HepG2 (cell line): ENCODE data around the gene AADACL4. TPM values are rescaled to one million over a fixed set of nuclear protein-coding genes. Genes with fewer than 3 reads are reported as not detected.

Experiments
- FOXK1 ChIP-seq: sonication (generic); formaldehyde crosslinking; IDR thresholded peaks from 2 replicates; pipeline ENCODE4 v1.4.0; 2020; ENCODE audit warnings: low read depth, missing genetic modification reagents, borderline replicate concordance
- HNRNPH1 ChIP-seq: fragments of 200-400 bp; formaldehyde crosslinking; optimal IDR thresholded peaks from 2 replicates; pipeline ENCODE3; 2017; ENCODE audit warnings: mild to moderate bottlenecking, low read depth, low read length
- KDM1A ChIP-seq: IDR thresholded peaks from 2 replicates; pipeline ENCODE4 v1.6.1; 2016; ENCODE audit warnings: missing compliant biosample characterization
- RAD21 ChIP-seq: fragments of 450-650 bp; formaldehyde crosslinking; IDR thresholded peaks from 2 replicates; pipeline ENCODE4 v1.5.0; 2020; ENCODE audit warnings: mild to moderate bottlenecking
- RARG ChIP-seq: sonication (generic); formaldehyde crosslinking; IDR thresholded peaks from 2 replicates; pipeline ENCODE4 v1.4.0; 2020; ENCODE audit warnings: low read depth, mild to moderate bottlenecking, missing genetic modification reagents
- SALL2 ChIP-seq: sonication (generic); formaldehyde crosslinking; IDR thresholded peaks from 2 replicates; pipeline ENCODE4 v1.8.1; 2023; ENCODE audit warnings: mild to moderate bottlenecking, missing genetic modification reagents, inconsistent platforms
- ZBTB1 ChIP-seq: sonication (generic); formaldehyde crosslinking; IDR thresholded peaks from 2 replicates; pipeline ENCODE4 v1.4.0; 2020; ENCODE audit warnings: missing genetic modification reagents, borderline replicate concordance
- ZNF251 ChIP-seq: sonication (generic); formaldehyde crosslinking; IDR thresholded peaks from 2 replicates; pipeline ENCODE4 v1.9.0; 2021; ENCODE audit warnings: mild to moderate bottlenecking, missing genetic modification reagents
- ZNF263 ChIP-seq: sonication (generic); formaldehyde crosslinking; IDR thresholded peaks from 2 replicates; pipeline ENCODE4 v1.4.0; 2020; ENCODE audit warnings: missing genetic modification reagents
- ZNF292 ChIP-seq: sonication (generic); formaldehyde crosslinking; IDR thresholded peaks from 2 replicates; pipeline ENCODE4 v1.8.1; 2022; ENCODE audit warnings: mild to moderate bottlenecking, low read depth, missing genetic modification reagents, borderline replicate concordance
- ZNF547 ChIP-seq: sonication (generic); formaldehyde crosslinking; IDR thresholded peaks from 2 replicates; pipeline ENCODE4 v1.5.1; 2020; ENCODE audit warnings: mild to moderate bottlenecking, missing genetic modification reagents
- ZNF687 ChIP-seq: sonication (generic); formaldehyde crosslinking; IDR thresholded peaks from 2 replicates; pipeline ENCODE4 v1.5.1; 2020; ENCODE audit warnings: mild to moderate bottlenecking, missing genetic modification reagents, moderate library complexity
- ZNF740 ChIP-seq: sonication (generic); formaldehyde crosslinking; IDR thresholded peaks from 2 replicates; pipeline ENCODE4 v1.4.0; 2020; ENCODE audit warnings: missing genetic modification reagents
- ZNF773 ChIP-seq: sonication (generic); formaldehyde crosslinking; IDR thresholded peaks from 2 replicates; pipeline ENCODE4 v1.4.0; 2020; ENCODE audit warnings: missing genetic modification reagents, borderline replicate concordance
- ZNF839 ChIP-seq: sonication (generic); formaldehyde crosslinking; IDR thresholded peaks from 2 replicates; pipeline ENCODE4 v1.4.0; 2020; ENCODE audit warnings: missing genetic modification reagents, mild to moderate bottlenecking, borderline replicate concordance
- ZSCAN29 ChIP-seq: sonication (generic); formaldehyde crosslinking; conservative IDR thresholded peaks from 2 replicates; pipeline ENCODE4 v1.4.0; 2020; ENCODE audit warnings: mild to moderate bottlenecking, missing genetic modification reagents
- polyA plus RNA-seq, 8 experiments: library from polyadenylated mRNA; depleted of rRNA in 3 of 8; stranded (reverse) in 7 of 8; unstranded in 1 of 8; fragments of >200 nt; fragmentation: Illumina TruSeq in 4 of 8; extraction: Trizol in 4 of 8; gene quantifications; 2 replicates each; pipeline versions ENCODE4 v1.2.1 to v1.2.3, GENCODE V29; 2011 to 2016; ENCODE audit warnings: low read depth in 4 of 8, missing spikeins in 1 of 8, mixed read lengths in 1 of 8; ENCODE audit not compliant: insufficient read depth in 1 of 8
- total RNA-seq, 5 experiments: library from RNA; depleted of rRNA; stranded (reverse); fragments of >200 nt; fragmentation: Illumina TruSeq; extraction: Trizol; gene quantifications; 2 replicates each; pipeline ENCODE4 v1.2.3, GENCODE V29; 2016; ENCODE audit warnings: low read depth in 1 of 5
- TF ChIP-seq, protein P1 (sequence below): IDR thresholded peaks from 2 replicates; pipeline ENCODE4 v1.6.1; 2016
- TF ChIP-seq, protein P2 (sequence below): IDR thresholded peaks from 2 replicates; pipeline ENCODE4 v1.6.1; 2012; ENCODE audit warnings: inconsistent platforms
- TF ChIP-seq, protein P3 (sequence below): IDR thresholded peaks from 2 replicates; pipeline ENCODE4 v1.6.1; 2018; ENCODE audit warnings: missing genetic modification reagents
- TF ChIP-seq, protein P4 (sequence below): sonication (generic); formaldehyde crosslinking; IDR thresholded peaks from 2 replicates; pipeline ENCODE4 v1.4.0; 2020; ENCODE audit warnings: missing genetic modification reagents
- TF ChIP-seq, protein P5 (sequence below): sonication (generic); formaldehyde crosslinking; IDR thresholded peaks from 2 replicates; pipeline ENCODE4 v1.8.0; 2022; ENCODE audit warnings: mild to moderate bottlenecking, missing genetic modification reagents

Gene AADACL4
- total and polyA plus RNA-seq, 2 of the 13 experiments (the other 11 are each of a cell fraction or from before 2014, with no cell fraction given): not detected

DNA sequence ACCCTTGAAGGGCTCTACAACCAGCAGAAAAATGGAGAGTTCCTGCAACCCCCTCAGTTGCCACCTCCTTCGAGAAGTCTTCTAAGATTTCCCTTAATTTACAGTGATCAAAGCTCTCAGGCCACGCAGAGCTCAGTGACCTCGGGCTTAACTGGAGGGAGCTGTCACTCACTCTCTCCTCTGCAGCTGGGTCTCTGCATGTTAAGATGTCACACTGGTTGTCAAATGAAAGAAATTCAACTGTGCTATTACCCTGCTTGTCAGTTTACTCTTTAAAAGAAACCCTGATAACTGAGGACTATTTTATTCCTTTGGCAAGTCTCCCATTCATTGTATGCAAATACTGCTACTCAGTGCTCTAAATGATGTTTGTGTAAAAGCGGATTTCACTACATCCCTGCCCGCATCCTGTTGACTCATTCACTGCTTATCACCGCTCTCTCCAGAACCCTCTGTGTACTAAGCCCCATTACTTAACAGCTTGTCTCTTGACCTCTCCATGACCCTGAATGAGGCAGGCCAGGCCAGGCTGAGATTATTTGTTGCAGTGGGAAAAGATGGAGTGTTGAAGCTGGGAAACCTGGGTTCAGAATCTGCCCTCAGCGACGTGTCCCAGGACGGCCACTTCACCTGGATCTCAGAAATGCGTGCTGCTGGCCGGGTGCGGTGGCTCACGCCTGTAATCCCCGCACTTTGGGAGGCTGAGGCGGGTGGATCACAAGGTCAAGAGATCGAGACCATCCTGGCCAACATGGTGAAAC is 39.6 kb upstream of the AADACL4 start (continued):
- TF ChIP-seq, protein P1, sequence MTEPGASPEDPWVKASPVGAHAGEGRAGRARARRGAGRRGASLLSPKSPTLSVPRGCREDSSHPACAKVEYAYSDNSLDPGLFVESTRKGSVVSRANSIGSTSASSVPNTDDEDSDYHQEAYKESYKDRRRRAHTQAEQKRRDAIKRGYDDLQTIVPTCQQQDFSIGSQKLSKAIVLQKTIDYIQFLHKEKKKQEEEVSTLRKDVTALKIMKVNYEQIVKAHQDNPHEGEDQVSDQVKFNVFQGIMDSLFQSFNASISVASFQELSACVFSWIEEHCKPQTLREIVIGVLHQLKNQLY (CRISPR knock-in tag): 0 out of 2 replicates have a peak, but pooled peaks have one; percentile 73
- TF ChIP-seq ZSCAN29 (CRISPR knock-in tag): no peak; the same call in none of the 2 replicates
- TF ChIP-seq RARG (CRISPR knock-in tag): no peak
- no peak for TF ChIP-seq SALL2
- TF ChIP-seq ZNF839 (CRISPR knock-in tag): no peak
- peak; percentile 94 for TF ChIP-seq FOXK1 (CRISPR knock-in tag)
- TF ChIP-seq, protein P2, sequence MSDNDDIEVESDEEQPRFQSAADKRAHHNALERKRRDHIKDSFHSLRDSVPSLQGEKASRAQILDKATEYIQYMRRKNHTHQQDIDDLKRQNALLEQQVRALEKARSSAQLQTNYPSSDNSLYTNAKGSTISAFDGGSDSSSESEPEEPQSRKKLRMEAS: no peak
- TF ChIP-seq ZNF263 (CRISPR knock-in tag): no peak
- TF ChIP-seq, protein P3, sequence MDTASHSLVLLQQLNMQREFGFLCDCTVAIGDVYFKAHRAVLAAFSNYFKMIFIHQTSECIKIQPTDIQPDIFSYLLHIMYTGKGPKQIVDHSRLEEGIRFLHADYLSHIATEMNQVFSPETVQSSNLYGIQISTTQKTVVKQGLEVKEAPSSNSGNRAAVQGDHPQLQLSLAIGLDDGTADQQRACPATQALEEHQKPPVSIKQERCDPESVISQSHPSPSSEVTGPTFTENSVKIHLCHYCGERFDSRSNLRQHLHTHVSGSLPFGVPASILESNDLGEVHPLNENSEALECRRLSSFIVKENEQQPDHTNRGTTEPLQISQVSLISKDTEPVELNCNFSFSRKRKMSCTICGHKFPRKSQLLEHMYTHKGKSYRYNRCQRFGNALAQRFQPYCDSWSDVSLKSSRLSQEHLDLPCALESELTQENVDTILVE (CRISPR knock-in tag): 0 out of 2 replicates have a peak, but pooled peaks have one; percentile 35
- TF ChIP-seq, protein P4, sequence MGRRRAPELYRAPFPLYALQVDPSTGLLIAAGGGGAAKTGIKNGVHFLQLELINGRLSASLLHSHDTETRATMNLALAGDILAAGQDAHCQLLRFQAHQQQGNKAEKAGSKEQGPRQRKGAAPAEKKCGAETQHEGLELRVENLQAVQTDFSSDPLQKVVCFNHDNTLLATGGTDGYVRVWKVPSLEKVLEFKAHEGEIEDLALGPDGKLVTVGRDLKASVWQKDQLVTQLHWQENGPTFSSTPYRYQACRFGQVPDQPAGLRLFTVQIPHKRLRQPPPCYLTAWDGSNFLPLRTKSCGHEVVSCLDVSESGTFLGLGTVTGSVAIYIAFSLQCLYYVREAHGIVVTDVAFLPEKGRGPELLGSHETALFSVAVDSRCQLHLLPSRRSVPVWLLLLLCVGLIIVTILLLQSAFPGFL (CRISPR knock-in tag): no peak
- no peak for TF ChIP-seq HNRNPH1
- TF ChIP-seq ZNF547 (CRISPR knock-in tag): no peak
- no peak for TF ChIP-seq ZNF740 (CRISPR knock-in tag)
- TF ChIP-seq ZNF251 (CRISPR knock-in tag): no peak
- 0 out of 2 replicates have a peak, but pooled peaks have one; percentile 13 for TF ChIP-seq ZBTB1 (CRISPR knock-in tag)
- no peak for TF ChIP-seq ZNF773
- peak; percentile 79 for TF ChIP-seq ZNF687
- TF ChIP-seq, protein P5, sequence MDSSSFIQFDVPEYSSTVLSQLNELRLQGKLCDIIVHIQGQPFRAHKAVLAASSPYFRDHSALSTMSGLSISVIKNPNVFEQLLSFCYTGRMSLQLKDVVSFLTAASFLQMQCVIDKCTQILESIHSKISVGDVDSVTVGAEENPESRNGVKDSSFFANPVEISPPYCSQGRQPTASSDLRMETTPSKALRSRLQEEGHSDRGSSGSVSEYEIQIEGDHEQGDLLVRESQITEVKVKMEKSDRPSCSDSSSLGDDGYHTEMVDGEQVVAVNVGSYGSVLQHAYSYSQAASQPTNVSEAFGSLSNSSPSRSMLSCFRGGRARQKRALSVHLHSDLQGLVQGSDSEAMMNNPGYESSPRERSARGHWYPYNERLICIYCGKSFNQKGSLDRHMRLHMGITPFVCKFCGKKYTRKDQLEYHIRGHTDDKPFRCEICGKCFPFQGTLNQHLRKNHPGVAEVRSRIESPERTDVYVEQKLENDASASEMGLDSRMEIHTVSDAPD (CRISPR knock-in tag): no peak; the same call in 1 of the 2 replicates
- no peak for TF ChIP-seq RAD21 (CRISPR knock-in tag)
- TF ChIP-seq KDM1A: peak; percentile 93; the same call in 1 of the 2 replicates
- TF ChIP-seq ZNF292: no peak; the same call in 1 of the 2 replicates
